Ovary (tissue), 9 donors: ENCODE data around the gene PLEKHM3. TPM values are rescaled to one million over a fixed set of nuclear protein-coding genes. Genes with fewer than 3 reads are reported as not detected.
"Not testable (repeated sequence)": the region's sequence is repeated elsewhere in the genome, so short reads cannot be mapped to it uniquely, and the experiment has no call there.

Source experiments
- DNase-seq, 5 donors: peaks; one replicate each; pipeline ENCODE4 v3.0.0-alpha.2; 2019 to 2020
- H3K27ac ChIP-seq, 2 donors: fragments of 200-600 bp; one replicate each; pipeline versions ENCODE4 v1.5.1 to v1.8.0; 2019 to 2022
- H3K27me3 ChIP-seq: fragments of 200-600 bp; one replicate; pipeline ENCODE4 v1.8.0; 2022
- H3K36me3 ChIP-seq: fragments of 200-600 bp; sonication (generic); one replicate; pipeline ENCODE4 v1.5.1; 2019
- H3K4me1 ChIP-seq: one replicate; pipeline ENCODE4 v1.8.1; 2013; ENCODE audit warnings: mild to moderate bottlenecking, moderate library complexity; ENCODE audit not compliant: insufficient read depth
- H3K4me3 ChIP-seq: fragments of 200-600 bp; sonication (generic); one replicate; pipeline ENCODE4 v1.5.1; 2017
- H3K9me3 ChIP-seq, 2 donors: fragments of 200-600 bp in 1 of 2; sonication (generic) in 1 of 2; one replicate each; pipeline versions ENCODE4 v1.5.1 to v1.8.1; 2013 to 2019; ENCODE audit warnings: mild to moderate bottlenecking in 1 of 2, moderate library complexity in 1 of 2
- CTCF ChIP-seq, 3 donors: fragments of 450-650 bp in 2 of 3; fragments of 200-600 bp in 1 of 3; IDR thresholded peaks; one replicate each; pipeline versions ENCODE4 v1.5.1 to v1.8.0; 2016 to 2022; ENCODE audit warnings: antibody characterized with exemption in 3 of 3, mild to moderate bottlenecking in 1 of 3
- EP300 ChIP-seq: sonication (generic); formaldehyde crosslinking; IDR thresholded peaks from one replicate; pipeline ENCODE4 v1.6.1; 2017; ENCODE audit warnings: antibody characterized with exemption
- POLR2A ChIP-seq: fragments of 450-650 bp; IDR thresholded peaks from one replicate; pipeline ENCODE4 v1.6.1; 2017; ENCODE audit warnings: antibody characterized with exemption, mild to moderate bottlenecking, moderate library complexity
- WGBS, 3 donors: extraction: QIAGEN DNeasy Blood & Tissue Kit in 1 of 3; methylation state at CpG; one replicate each; pipeline versions ENCODE4 v1.1.5 to v1.1.7; 2013 to 2017; 5-methylcytosine and 5-hydroxymethylcytosine counted together
- intact Hi-C, 4 donors: fragments of 100-400 bp; cut with DNase I; formaldehyde crosslinking; loops; one replicate each; pipeline versions ENCODE4 v1.11.0 to v1.15.1; 2022 to 2023
- polyA plus RNA-seq, 2 donors: library from polyadenylated mRNA; stranded (reverse); fragments of 200-250 nt in 1 of 2; fragments of 350-450 nt in 1 of 2; fragmentation: Illumina TruSeq in 1 of 2; extraction: RNeasy Lipid Tissue Mini Kit (QIAGEN cat#74804) in 1 of 2; gene quantifications; one replicate each; pipeline ENCODE4 v1.2.3, GENCODE V29; 2013 to 2014
- total RNA-seq, 7 donors: library from RNA; depleted of rRNA in 2 of 7; stranded (reverse); fragments of >200 nt in 2 of 7; fragmentation: NEBNext Ultra II Directional in 3 of 7; extraction: Animal tissue kit (Norgen Biotek cat#: 25700) in 3 of 7; gene quantifications; one replicate each; pipeline versions ENCODE4 v1.1.0 to v1.2.4, GENCODE V29; 2016 to 2023
- donor health status: DM: no; HTN: no; CAD: no; lungs with moderate emphysema.
- donor health status: DM: no; HTN: no; CAD: no.
- donor health status: Bipolar disorder and iron deficiency.
- donor health status: DM: yes; HTN: yes; CAD: no.
- donor health status: DM: no; HTN: no; CAD: no.
- donor health status: DM: yes; HTN: yes; CAD: no.

Gene PLEKHM3
- total and polyA plus RNA-seq, 9 donors = 6.5 to 26.1 (median 14.3) TPM

- Histone ChIP-seq H3K4me1 (peaks cover 2% of the 10 kb centered on the region), H3K9me3 (no peaks in the 10 kb centered on the region), H3K27me3 (no peaks in the 10 kb centered on the region), H3K36me3 (no peaks in the 10 kb centered on the region), H3K27ac (no peak overlapping the region), H3K4me3 (no peak overlapping the region)
- no peak for DNase-seq
- TF ChIP-seq EP300 = no peak
- no peak for TF ChIP-seq POLR2A
- TF ChIP-seq CTCF (IDR thresholded peaks at IDR 0.05) = no peak
- 15 to 45% (median 24%) methylated on average over 2 of the region's 2 CpGs for WGBS, 3 donors
- intact Hi-C loops = no loop called here
Observed at GRCh38 chr2:207950761-207951114, 74.6 kb downstream of the PLEKHM3 start.

- DNase-seq = no peak
- intact Hi-C loops = no loop called here
- no peak for TF ChIP-seq CTCF (IDR thresholded peaks at IDR 0.05)
- TF ChIP-seq POLR2A = no peak
- TF ChIP-seq EP300 = no peak
- H3K27me3 ChIP-seq = no peaks in the 10 kb centered on the region
- no peak overlapping the region for H3K27ac ChIP-seq
- H3K4me3 ChIP-seq = no peak overlapping the region
- peaks cover 2% of the 10 kb centered on the region for H3K4me1 ChIP-seq
- WGBS, 3 donors = 20 to 37% (median 33%) methylated on average over 8 of the region's 8 CpGs
- H3K36me3 ChIP-seq = no peaks in the 10 kb centered on the region
- H3K9me3 ChIP-seq = no peaks in the 10 kb centered on the region
Observed at GRCh38 chr2:207950063-207950760, 75.1 kb downstream of the PLEKHM3 start.

- H3K4me1 ChIP-seq, H3K27ac ChIP-seq, DNase-seq, H3K4me3 ChIP-seq, H3K36me3 ChIP-seq, H3K9me3 ChIP-seq, H3K27me3 ChIP-seq, intact Hi-C loops: not testable (repeated sequence)
- 98 to 100% (median 100%) methylated on average over 1 of the region's 1 CpG for WGBS, 3 donors
Observed at GRCh38 chr2:207949245-207949644, 76.1 kb downstream of the PLEKHM3 start.

- Histone ChIP-seq H3K27ac (no peak overlapping the region), H3K4me1 (peaks cover 2% of the 10 kb centered on the region), H3K36me3 (no peaks in the 10 kb centered on the region), H3K9me3 (no peaks in the 10 kb centered on the region), H3K4me3 (no peak overlapping the region), H3K27me3 (no peaks in the 10 kb centered on the region)
- intact Hi-C loops = no loop called here
- no peak for DNase-seq
- TF ChIP-seq POLR2A = no peak
- TF ChIP-seq CTCF (IDR thresholded peaks at IDR 0.05) = no peak
- TF ChIP-seq EP300 = no peak
- WGBS, 3 donors = 65 to 72% (median 71%) methylated on average over 4 of the region's 4 CpGs
Observed at GRCh38 chr2:207944979-207945600, 80.2 kb downstream of the PLEKHM3 start.

GRCh38 chr2:207944334-207944733, 81.0 kb downstream of the PLEKHM3 start:
- no peak for DNase-seq
- no peaks in the 10 kb centered on the region for H3K27me3 ChIP-seq
- no peaks in the 10 kb centered on the region for H3K9me3 ChIP-seq
- H3K4me3 ChIP-seq = no peak overlapping the region
- no peaks in the 10 kb centered on the region for H3K4me1 ChIP-seq
- intact Hi-C loops = no loop called here
- H3K36me3 ChIP-seq = no peaks in the 10 kb centered on the region
- no peak overlapping the region for H3K27ac ChIP-seq
- 90 to 92% (median 90%) methylated on average over 6 of the region's 6 CpGs for WGBS, 3 donors
- no peak for TF ChIP-seq EP300
- no peak for TF ChIP-seq POLR2A
- TF ChIP-seq CTCF (IDR thresholded peaks at IDR 0.05) = no peak
